MG63 (cell line): ENCODE results near the gene CCNE1. TPM values are rescaled to one million over a fixed set of nuclear protein-coding genes. Genes with fewer than 3 reads are reported as not detected.

Experiments
- DNase-seq: peaks from one replicate; pipeline ENCODE4 v3.0.0-alpha.2; 2020
- H3K27me3 ChIP-seq: fragments of 250-450 bp; sonication (Bioruptor Pico); 2 replicates; pipeline ENCODE4 v1.5.1; 2020; ENCODE audit warnings: mild to moderate bottlenecking, moderate library complexity
- H3K36me3 ChIP-seq: fragments of 250-450 bp; sonication (Bioruptor Pico); 2 replicates; pipeline ENCODE4 v1.5.1; 2020; ENCODE audit warnings: mild to moderate bottlenecking, moderate library complexity
- H3K4me3 ChIP-seq: fragments of 250-450 bp; sonication (Bioruptor Pico); 2 replicates; pipeline ENCODE4 v1.5.1; 2020; ENCODE audit warnings: mild to moderate bottlenecking, moderate library complexity
- H3K9me3 ChIP-seq: fragments of 250-450 bp; sonication (Bioruptor Pico); 2 replicates; pipeline ENCODE4 v1.5.1; 2020; ENCODE audit warnings: mild to moderate bottlenecking, moderate library complexity
- total RNA-seq: library from RNA; depleted of rRNA; stranded (reverse); fragments of >200 nt; shearing (Covaris generic); gene quantifications from 2 replicates; pipeline ENCODE4 v1.2.3, GENCODE V29; 2014; ENCODE audit warnings: low replicate concordance

Gene CCNE1
- total RNA-seq, 1 experiment from 2014 or later: 11.3 TPM

DNA sequence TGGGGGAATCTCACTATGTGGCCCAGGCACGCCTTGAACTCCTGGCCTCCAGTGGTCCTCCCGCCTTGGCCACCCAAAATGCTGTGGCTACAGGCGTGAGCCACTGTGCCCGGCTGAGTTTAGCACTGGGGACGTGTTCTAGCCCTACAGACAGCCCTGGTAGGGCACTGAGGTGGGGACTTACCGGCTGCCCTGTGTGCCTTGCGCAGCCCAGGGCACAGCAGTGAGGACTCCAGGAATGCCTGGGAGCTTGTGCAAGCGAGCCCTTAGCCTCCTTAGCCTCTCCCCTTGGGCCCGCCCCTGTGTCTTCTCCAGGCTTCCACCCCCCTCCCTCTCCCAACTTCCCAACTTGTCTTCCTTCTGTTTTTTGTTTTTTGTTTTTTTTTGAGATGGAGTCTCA, 21.0 kb downstream of the CCNE1 start:
- DNase-seq: no peak
- Histone ChIP-seq H3K4me3 (no peak overlapping the region), H3K27me3 (no peaks in the 10 kb centered on the region; the same call in 1 of the 2 replicates), H3K9me3 (no peaks in the 10 kb centered on the region), H3K36me3 (no peaks in the 10 kb centered on the region)

DNA sequence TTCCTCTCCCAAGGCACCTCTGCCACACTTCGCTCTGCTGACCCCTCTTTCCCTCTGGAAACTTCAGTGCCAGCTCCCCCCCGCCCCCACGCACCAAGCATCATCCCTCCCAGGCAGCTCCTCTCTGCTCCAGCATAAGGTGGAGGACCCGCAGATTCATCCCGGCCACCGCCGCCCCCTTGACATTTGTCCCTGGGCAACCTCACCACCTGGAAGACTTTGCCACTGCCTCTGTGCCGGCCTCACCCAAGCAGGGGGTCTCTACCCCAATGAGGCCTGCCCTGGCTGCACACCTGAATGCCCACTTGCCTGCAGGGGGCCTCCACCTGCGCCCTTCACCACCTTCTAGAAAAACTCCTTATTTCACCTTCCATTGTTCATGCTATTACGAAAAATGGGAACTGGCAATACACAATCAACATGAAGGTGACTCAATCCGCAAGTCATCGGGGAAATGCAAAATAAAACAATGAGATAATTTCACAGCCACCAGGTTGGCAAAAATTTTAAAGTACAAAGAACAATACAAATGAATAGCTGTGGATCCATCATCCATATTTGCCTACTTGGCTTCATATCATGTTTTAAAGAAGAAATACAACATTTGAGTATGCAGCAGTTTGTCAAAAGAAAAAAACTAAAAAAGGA, 21.9 kb downstream of the CCNE1 start:
- H3K27me3 ChIP-seq: no peaks in the 10 kb centered on the region; the same call in 1 of the 2 replicates
- H3K4me3 ChIP-seq: no peak overlapping the region
- H3K36me3 ChIP-seq: no peaks in the 10 kb centered on the region
- DNase-seq: no peak
- no peaks in the 10 kb centered on the region for H3K9me3 ChIP-seq

GRCh38 chr19:29834991-29835846, 23.4 kb downstream of the CCNE1 start:
- H3K9me3 ChIP-seq: no peaks in the 10 kb centered on the region
- H3K4me3 ChIP-seq: no peak overlapping the region
- H3K27me3 ChIP-seq: peaks cover 4% of the 10 kb centered on the region; the same call in 1 of the 2 replicates
- DNase-seq: no peak
- no peaks in the 10 kb centered on the region for H3K36me3 ChIP-seq

GRCh38 chr19:29836409-29836825, 24.6 kb downstream of the CCNE1 start:
- no peak overlapping the region for H3K4me3 ChIP-seq
- H3K9me3 ChIP-seq: no peaks in the 10 kb centered on the region
- no peak for DNase-seq
- H3K36me3 ChIP-seq: no peaks in the 10 kb centered on the region
- peaks cover 4% of the 10 kb centered on the region; the same call in 1 of the 2 replicates for H3K27me3 ChIP-seq

- H3K4me3 ChIP-seq: no peak overlapping the region
- no peaks in the 10 kb centered on the region for H3K9me3 ChIP-seq
- no peaks in the 10 kb centered on the region for H3K36me3 ChIP-seq
- DNase-seq: no peak
- peaks cover 4% of the 10 kb centered on the region; the same call in 1 of the 2 replicates for H3K27me3 ChIP-seq
Observed at GRCh38 chr19:29837448-29837981, 25.7 kb downstream of the CCNE1 start.

DNA sequence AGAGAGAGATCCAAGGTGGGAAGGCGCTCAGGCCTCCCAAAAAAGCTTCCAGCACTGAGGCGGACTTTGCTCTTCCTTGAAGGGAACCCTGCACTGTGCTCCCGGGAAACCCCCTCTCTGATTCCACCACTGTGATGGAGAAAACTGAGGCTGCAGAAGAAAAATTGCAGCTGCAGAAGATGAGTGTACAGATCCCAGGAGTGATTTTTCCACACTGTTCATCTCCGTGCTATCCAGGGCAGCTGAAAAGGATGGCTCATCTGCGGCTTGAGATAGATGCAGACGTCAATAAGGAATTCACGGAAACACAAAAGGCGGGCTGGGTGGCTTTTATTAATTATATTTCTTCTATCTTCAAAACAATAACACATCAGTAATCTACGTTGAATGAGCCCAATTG, 26.2 kb downstream of the CCNE1 start:
- H3K27me3 ChIP-seq: peaks cover 4% of the 10 kb centered on the region; the same call in 1 of the 2 replicates
- H3K36me3 ChIP-seq: no peaks in the 10 kb centered on the region
- H3K9me3 ChIP-seq: no peaks in the 10 kb centered on the region
- H3K4me3 ChIP-seq: no peak overlapping the region
- DNase-seq: no peak

GRCh38 chr19:29840066-29840950, 28.5 kb downstream of the CCNE1 start:
- Histone ChIP-seq H3K27me3 (0 out of 2 replicates have a peak, but pooled peaks cover 4% of the 10 kb centered on the region), H3K4me3 (no peak overlapping the region), H3K9me3 (no peaks in the 10 kb centered on the region), H3K36me3 (no peaks in the 10 kb centered on the region)
- no peak for DNase-seq

- Histone ChIP-seq H3K36me3 (no peaks in the 10 kb centered on the region), H3K4me3 (no peak overlapping the region), H3K27me3 (0 out of 2 replicates have a peak, but pooled peaks cover 4% of the 10 kb centered on the region), H3K9me3 (no peaks in the 10 kb centered on the region)
- DNase-seq: no peak
Observed at GRCh38 chr19:29841209-29841558, 29.4 kb downstream of the CCNE1 start.

GRCh38 chr19:29841559-29842367, 30.0 kb downstream of the CCNE1 start:
- H3K9me3 ChIP-seq: no peaks in the 10 kb centered on the region
- H3K4me3 ChIP-seq: no peak overlapping the region
- peak; percentile 45 for DNase-seq
- no peaks in the 10 kb centered on the region for H3K36me3 ChIP-seq
- 0 out of 2 replicates have a peak, but pooled peaks cover 4% of the 10 kb centered on the region for H3K27me3 ChIP-seq

- no peak for DNase-seq
- H3K36me3 ChIP-seq: no peaks in the 10 kb centered on the region
- no peaks in the 10 kb centered on the region for H3K9me3 ChIP-seq
- no peak overlapping the region for H3K4me3 ChIP-seq
- H3K27me3 ChIP-seq: 0 out of 2 replicates have a peak, but pooled peaks cover 4% of the 10 kb centered on the region
Observed at GRCh38 chr19:29842471-29843179, 30.8 kb downstream of the CCNE1 start.

GRCh38 chr19:29843180-29844051, 31.6 kb downstream of the CCNE1 start:
- H3K27me3 ChIP-seq: 0 out of 2 replicates have a peak, but pooled peaks cover 4% of the 10 kb centered on the region
- no peaks in the 10 kb centered on the region for H3K9me3 ChIP-seq
- DNase-seq: no peak
- no peaks in the 10 kb centered on the region for H3K36me3 ChIP-seq
- H3K4me3 ChIP-seq: no peak overlapping the region

- DNase-seq: peak; percentile 96
- Histone ChIP-seq H3K9me3 (no peaks in the 10 kb centered on the region), H3K4me3 (peak overlapping the region; percentile 69), H3K36me3 (no peaks in the 10 kb centered on the region), H3K27me3 (no peaks in the 10 kb centered on the region)
Observed at GRCh38 chr19:29844891-29845573, 33.2 kb downstream of the CCNE1 start.

GRCh38 chr19:29845574-29846176, 33.9 kb downstream of the CCNE1 start:
- peak; percentile 51 for DNase-seq
- Histone ChIP-seq H3K36me3 (no peaks in the 10 kb centered on the region), H3K27me3 (no peaks in the 10 kb centered on the region), H3K9me3 (no peaks in the 10 kb centered on the region), H3K4me3 (peak overlapping the region; percentile 69)
